Measurements from ENCODE around the gene RANBP9.

RANBP9 gene

DNA sequence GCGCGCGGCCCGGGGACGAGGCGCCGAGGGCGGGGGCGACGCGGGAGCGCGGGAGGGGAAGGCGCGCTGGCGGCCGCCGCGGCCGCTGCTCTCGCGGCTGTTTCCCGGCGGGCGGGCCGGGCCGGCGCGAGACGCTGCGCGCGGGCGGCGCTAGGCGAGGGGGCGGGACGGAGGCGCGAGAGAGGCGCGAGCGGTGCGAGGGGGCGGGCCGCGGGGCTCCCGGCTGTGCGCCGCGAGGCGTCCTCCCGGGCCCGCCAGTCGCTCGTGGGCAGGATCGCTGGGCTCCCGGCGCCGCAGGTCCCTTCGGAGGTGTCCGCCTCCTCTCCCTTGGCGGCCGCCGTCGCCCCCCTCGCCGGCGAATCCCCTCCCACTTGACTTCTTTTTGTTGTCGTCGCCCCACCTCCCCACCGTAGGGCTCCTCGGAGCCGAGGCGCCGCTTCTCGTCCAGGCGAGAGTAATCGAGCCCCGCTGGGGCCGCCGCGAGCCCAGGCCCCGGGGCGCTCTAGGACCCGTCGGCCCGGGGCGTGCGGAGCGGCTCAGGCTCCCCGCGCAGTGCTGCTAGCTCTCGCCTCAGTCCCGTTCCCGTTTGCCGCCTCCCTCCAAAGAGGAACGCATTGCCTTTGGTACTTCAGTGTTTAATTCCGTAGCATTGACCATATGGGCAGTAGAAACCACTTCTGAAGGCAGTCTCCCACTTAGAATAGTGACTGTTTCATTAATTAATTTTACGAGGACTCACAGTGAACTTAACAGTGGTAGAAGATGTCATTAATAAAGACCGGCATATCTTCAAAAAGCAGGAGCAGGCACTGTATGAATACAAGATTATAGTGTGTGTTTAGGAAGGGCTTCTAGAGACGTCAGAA, at the start of gene RANBP9:
TSS of gene RANBP9 (minus strand) at position 103 of the 866 bp plus-strand sequence. CDS start 330 bp downstream, outside the sequence.
- peak; percentile 60 for DNase-seq

DNA sequence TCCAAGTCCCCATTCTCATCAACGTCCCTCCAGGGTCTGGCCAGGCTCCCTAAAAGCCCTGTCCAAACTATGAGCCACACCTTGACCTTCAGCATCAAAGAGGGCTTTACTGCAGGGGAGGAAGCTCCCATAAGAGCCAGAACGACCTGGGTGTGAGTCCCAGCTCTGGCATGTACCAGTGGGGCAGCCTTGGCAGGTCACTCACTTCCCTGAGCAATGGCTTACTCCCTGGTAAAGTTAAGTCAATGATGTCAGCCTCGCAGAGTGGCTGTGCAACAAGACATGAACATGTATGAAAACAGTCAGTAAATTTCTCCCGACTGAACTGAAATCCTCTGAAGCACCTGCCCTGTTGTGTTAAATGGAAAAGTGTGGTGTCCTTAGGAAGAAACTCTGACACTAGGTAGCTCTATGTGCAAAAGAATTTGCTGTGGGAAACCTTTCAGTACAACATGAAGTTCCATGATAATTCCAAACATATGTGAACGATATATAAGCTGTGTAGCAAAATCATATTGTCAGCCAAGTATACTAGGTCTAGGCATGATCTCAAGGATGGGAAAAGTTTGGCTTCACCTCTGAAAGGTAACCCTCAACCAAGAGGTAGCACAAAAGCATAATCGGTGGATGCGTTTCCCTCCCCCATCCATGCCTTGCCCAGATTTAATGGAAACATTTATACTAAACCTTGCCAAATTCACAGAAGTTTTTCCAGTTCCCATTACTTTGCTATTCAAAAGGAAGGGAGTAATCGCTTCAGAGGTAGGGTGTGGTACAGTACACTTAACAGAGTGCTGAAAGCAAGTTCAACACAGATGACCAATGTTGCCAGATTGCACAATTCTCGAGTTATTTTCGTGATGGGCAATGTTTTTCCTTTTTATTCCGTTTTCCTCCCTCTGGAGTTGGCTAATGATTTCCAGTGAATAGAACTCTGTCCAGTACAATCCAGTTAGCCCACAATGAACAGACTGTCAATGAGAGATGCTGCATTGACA, 49.0 kb upstream of the RANBP9 start:
- DNase-seq = no peak

DNA sequence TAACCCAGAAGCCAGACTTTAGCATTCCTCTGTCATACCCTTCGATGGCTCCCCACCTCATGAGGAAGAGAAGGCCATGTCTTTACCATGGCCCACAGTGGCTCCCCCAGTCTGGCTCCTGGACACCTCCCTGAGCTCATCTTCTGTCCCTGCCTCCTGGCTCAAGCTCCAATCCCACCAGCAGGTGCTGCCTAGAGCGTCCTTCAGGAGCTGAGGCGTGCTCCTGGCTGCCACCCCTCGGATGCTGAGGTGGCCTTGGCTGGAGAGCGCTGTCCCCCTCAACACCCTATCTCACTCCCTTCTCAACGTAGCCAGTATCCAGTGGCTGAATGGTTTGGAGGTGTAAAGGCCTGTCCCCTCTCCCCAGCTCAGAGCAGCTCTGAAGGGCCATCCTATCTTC, 47.4 kb upstream of the RANBP9 start:
- DNase-seq = no peak

DNA sequence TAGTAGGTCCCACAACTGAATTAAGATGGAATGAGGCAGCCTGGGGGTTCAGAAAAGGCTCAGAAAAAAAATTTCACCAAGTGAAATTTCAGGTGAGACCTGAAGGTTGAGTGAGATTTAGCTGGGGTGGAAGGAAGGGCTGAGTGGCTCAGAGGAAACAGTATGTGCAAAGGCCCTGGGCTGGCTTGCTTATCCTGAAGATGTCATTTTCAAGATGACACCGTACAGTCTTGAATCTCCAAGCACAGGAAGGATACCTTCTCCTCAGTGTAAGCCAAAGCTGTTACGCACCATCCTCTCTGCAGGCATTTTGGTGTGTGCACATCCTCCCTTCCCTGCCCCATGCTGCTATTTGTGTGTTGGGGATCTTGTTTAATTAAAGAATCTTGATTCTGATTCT, 43.0 kb upstream of the RANBP9 start:
- no peak for DNase-seq

DNA sequence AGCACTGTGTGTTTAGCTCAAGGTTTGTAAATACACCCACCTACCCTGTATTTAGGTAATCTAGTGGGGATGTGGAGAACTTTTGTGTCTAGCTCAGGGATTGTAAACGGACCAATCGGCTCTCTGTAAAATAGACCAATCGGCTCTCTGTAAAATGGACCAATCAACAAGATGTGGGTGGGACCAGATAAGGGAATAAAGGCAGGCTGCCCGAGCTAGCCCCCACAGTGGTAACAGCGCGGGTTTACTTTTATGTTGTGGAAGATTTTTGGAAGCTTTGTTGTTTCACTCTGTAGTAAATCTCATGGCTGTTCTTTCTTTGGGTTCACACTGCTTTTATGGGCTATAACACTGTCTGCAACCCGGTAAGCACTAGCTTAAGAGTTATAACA, 32.1 kb upstream of the RANBP9 start:
- DNase-seq = no peak

DNA sequence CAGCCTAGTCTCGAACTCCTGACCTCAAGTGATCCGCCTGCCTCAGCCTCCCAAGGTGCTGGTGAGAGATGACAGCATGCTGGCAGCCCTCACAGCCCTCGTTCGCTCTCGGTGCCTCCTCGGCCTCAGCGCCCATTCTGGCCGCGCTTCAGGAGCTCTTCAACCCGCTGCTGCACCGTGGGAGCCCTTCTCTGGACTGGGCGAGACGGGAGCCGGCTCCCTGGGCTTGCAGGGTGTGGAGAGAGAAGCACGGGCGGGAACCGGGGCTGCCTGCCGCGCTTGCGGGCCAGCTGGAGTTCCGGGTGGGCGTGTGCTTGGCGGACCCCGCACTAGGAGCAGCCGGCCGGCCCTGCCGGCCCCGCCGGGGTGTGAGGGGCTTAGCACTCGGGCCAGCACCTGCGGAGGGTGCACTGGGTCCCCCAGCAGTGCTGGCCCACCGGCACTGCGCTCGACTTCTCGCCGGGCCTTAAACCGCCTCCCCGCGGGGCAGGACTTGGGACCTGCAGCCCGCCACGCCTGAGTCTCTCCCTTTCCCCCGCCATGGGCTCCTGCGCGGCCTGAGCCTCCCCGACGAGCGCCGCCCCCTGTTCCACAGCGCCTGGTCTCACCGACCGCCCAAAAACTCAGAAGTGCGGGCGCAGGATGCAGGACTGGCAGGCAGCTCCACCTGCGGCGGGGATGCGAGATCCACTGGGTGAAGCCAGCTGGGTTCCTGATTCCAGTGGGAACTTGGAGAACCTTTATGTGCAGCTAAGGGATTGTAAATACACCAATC, 31.5 kb upstream of the RANBP9 start:
- DNase-seq = no peak

DNA sequence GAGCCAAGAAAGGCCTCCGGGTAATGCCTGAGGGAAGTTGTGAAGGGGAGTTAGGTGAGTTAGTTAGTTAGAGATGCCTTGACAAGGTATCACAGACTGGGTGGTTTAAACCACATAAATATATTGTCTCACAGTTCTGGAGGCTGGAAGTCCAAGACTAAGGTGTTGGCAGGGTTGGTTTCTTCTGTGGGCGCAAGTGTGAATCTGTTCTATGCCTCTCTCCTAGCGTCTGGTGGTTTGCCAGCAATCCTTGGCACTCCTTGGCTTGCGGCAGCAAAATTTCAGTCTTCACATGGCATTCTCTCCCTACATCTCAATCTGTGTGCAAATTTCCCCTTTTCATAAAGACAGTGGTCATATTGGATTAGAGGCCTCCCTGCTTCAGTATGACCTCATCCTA, 29.7 kb upstream of the RANBP9 start:
- DNase-seq = no peak

DNA sequence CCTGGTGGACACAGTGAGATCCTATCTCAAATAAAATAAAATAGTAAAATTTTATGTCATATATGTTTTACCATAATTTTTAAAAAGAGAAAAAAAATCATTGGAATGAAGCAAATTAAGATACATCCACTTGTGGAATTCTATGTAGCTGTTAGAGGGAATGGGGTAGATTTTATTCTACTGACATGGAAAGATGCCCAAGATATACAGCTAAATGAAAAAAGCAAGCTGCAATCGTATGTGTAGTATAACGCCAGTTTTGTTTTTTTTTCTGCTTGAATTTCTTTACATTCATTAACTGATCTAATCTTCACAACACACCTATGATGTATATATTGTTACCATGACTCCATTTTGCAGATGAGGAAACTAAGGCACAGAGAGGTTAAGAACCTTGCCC, 23.4 kb upstream of the RANBP9 start:
- no peak for DNase-seq

DNA sequence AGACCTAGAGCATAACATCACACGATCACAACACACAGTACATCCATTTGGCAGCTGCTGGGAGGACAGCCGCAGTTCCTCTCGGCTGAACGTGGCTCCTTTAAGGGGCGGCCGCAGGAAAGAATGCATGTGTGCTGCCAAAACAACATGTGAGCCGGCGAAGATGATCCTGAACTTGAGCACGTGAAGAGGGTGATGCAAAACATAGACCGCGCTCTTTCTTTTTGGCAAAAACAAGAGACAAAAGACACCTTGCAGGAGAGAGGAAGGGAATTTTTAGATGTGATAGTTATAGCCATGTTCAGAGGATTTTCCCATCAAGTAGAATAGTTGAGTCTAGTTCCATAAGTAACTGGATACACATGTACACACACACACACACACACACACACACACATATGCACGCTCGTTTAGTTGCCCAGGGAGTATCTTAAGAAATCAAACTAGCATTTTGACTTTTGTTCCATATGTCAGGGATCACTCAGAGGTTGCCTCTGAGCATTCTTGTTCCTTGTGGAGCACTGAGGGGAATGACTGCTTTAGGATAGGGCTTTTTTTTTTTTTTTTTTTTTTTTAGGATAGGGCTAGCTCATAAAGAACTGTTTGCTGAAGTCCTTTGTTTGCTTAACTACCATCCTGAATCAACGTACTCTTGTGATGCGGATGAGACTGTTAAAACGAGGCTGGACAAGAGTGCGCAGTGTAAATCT, 21.7 kb upstream of the RANBP9 start:
- DNase-seq = no peak

DNA sequence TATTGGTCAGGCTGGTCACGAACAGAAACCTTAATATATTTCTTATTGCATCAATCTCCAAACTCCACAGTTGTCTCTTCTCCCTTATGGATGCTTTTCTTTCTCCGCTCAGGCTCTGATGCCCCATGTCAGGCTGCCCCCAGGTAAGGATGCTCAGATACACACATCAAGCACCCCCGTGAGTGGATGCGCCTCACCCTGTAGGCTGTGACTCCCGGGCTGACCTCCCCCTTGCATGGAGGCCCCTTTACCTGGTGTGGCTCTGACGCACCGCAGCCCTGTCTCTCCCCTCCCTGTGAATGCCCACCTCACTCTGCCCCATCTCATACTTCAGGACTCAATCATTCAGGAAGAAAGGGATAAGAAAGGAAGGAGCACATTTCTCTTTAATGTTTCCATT, 19.1 kb upstream of the RANBP9 start:
- DNase-seq = no peak

DNA sequence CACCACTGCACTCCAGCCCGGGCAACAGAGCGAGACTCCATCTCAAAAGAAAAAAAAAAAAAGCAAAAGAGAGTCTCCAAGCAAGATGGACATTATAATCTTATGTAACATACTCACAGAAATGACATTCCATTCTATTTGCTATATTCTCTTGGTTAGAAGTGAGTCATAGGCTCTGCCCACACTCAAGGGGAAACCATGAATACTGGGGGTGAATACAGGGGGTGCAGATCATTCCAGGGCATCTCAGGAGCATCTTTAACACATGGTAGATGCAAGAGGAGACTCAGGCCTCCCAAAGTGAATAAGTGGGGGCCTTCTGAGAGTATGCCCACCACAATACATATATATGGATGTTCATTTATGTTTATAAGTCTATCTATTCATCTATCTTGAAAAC, 18.3 kb upstream of the RANBP9 start:
- no peak for DNase-seq

DNA sequence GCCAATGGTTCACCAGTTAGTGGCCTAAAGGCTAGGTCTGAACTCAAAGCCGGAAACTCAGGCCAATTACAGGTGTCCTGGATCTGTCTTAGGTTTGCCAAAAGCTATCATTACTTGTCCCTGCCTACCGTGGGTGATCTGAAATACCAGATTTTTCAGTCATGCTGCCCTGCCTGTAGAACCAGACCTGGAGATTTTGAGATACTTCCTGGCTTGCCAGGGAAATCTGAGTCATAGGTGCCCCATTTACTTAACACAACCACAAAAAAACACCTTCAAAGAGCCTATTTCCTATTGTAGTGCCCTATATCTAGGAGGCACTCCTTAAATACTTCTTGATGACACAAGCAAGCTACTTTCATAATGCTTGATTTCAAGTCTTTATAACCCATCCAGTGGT, 13.9 kb upstream of the RANBP9 start:
- no peak for DNase-seq

DNA sequence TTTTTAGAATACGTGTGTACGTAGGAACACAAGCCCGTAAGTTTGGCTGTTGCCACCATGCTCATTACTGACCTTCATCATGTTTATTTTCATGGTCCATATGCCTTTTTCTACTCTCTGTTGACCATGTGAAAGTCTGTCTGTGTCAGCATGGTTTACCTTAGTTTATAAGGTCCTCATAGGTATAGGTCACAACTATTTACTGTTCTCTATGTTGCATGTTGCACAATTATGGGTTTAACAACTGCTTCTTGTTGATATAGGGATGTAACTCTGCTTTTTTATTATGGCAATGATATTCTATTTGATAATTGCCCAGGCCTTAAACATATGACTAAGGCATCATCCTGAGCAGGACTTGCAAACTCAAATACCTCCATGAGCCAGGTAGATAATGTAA, 13.4 kb upstream of the RANBP9 start:
- no peak for DNase-seq

DNA sequence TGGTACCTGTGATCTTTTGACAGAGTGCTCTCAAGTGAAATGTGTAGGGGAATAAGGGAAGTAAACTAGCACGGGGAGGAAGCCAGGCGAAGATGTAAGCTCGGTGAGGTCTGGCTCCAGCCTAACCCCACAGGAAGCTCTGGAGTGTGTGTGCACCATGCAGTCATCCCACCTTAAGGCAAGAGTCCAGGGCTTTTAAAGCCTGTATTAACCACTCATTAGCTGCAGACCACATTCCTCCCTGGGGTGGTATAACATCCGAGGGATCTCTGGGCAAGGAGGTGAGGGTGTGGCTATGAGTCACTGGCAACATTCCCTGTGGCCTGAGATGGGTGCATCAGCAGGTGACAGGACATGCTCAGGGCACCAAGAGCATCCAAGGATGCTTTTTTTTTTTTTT, 12.5 kb upstream of the RANBP9 start:
- DNase-seq = no peak

DNA sequence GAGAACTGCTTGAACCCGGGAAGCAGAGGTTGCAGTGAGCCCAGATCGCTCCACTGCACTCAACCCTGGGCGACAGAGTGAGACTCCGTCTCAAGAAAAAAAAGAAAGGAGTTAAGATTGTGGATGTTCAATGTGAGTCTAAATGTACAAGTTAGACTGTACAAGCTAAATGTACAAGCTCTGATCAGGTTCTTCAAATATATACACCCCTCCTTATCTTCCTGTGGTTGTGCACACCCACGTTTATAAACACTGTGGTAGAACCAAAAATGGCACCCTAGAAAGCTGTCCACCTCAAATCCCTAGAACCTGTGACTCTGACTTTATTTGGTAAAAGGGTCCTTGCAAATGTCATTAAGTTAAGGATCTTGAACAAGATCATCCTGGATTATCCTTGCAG, 11.2 kb upstream of the RANBP9 start:
- no peak for DNase-seq

DNA sequence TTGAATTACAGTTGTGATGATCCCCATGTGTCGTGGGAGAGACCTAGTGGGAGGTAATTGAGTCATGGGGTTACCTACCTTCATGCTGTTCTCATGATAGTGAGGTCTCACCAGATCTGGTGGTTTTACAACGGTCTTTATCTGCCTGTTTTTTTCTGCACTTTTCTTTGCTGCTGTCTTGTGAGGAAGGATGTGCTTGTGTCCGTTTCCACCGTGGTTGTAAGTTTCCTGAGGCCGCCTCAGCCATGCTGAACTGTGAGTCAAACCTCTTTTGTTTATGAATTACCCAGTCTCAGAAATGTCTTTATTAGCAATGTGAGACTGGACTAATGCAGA, 6.5 kb upstream of the RANBP9 start:
- DNase-seq = no peak

DNA sequence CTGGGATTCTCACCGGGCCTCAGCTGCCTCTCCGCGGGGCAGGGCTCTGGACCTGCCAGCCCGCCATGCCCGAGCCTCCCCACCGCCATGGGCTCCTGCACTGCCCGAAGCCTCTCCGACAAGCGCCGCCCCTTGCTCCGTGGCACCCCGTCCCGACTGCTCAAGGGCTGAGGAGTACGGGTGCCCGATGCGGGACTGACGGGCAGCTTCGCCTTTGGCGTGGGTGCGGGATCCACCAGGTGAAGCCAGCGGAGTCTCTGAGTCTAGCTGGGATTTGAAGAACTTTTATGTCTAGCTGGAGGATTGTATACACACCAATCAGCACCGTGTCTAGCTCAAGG, 5.3 kb upstream of the RANBP9 start:
- no peak for DNase-seq

DNA sequence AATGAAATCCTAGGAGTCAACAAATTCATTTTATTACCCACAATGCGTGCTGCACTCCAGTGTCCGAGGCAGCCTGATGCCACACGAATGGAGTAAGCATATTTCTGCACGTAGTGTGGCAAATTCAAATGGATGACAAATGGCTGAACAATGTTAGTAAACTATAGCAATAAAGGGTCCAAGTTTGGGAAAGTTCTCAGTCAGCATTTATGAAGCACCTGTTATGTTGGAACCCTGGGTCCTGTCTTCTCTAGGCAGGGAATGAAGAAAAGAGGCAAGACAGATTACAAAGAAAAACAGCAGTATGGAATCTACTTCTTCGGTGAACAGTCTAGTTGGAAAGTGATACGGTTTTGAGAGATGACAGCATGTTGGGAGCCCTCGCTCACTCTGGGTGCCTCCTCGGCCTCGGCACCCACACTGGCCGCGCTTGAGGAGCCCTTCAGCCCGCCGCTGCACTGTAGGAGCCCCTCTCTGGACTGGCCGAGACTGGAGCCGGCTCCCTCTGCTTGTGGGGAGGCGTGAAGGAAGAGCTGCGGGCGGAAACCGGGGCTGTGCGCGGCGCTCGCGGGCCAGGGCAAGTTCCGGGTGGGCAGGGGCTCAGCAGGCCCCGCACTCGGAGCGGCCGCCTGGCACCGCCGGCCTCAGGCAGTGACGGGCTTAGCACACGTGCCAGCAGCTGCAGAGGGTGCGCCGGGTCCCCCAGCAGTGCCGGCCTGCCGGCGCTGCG, 4.8 kb upstream of the RANBP9 start:
- DNase-seq = no peak

DNA sequence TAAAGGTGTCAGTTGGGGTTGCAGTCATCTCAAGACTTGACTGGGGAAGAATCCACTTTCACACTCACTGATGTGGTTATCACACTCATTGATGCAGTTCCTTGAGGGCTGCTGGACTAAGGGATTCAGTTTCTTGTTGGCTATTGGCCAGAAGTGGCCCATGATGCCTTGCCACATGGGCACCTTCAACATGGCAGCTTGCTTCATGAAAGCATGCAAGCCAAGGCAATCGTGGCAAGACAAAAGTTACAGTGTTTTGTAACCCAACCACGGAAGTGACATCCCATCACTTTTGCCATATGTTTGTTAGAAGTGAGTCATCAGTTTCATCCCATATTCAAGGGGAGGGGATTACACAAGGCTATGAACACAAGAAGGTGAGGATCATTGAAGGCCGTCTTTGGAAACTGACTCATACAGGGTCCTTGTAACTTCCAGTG, 3.8 kb upstream of the RANBP9 start:
- no peak for DNase-seq

DNA sequence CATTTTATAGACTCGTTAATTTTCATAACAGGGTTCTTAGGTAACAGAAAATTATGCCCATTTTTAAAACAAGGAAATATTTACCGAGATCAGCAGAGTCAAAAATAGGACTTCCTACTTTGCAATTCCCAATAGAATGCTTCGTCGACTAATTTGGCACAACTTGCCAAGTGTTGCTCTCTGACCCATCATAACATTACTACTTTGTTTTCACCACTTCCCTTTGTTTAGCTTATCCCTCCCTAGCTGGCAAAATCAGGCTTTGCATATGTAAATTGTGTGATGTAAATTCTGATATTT, 914 bp upstream of the RANBP9 start:
- no peak for DNase-seq

DNA sequence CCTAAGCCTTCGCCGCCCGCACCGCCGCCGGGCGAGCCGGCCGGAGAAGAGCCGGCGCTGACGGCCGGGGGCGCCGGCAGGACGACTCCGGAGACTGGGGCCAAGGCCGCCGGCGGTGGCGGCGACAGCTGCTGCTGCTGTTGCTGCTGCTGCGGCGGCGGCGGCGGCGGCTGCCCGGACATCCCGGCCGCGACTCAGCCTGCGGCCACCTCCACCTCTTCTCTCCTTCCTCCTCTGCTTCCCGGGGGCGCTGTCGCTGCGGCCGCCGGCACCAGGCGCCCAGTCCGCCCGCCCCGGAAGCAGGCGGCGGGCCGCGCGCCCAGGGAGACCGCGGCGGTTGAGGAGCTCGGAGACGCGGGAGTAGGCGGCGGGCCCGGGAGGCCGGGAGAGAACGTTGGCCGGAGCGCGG, 307 bp downstream of the RANBP9 start:
- no peak for DNase-seq
